Stimulated activated naive CD8-positive, alpha-beta T cell treated with anti-CD3 and anti-CD28 coated beads, Interleukin-15, Interleukin-2, amounts not matched to agents 100 ng/mL and 50 ng/mL, for 24 hours (primary cell): Measurements from ENCODE around the gene APEH.

Experiments used
- H3K27ac Mint-ChIP-seq: one replicate; pipeline ENCODE4 v1.8.0; 2021; ENCODE audit warnings: mild to moderate bottlenecking, mixed read lengths
- H3K27me3 Mint-ChIP-seq: one replicate; pipeline ENCODE4 v1.8.0; 2021; ENCODE audit warnings: mixed read lengths
- H3K36me3 Mint-ChIP-seq: one replicate; pipeline ENCODE4 v1.8.0; 2021; ENCODE audit warnings: low read depth, mixed read lengths
- H3K4me1 Mint-ChIP-seq: one replicate; pipeline ENCODE4 v1.8.0; 2021; ENCODE audit warnings: low read depth, mixed read lengths
- H3K4me3 Mint-ChIP-seq: one replicate; pipeline ENCODE4 v1.8.0; 2021; ENCODE audit warnings: mild to moderate bottlenecking, mixed read lengths
- H3K9me3 Mint-ChIP-seq: one replicate; pipeline ENCODE4 v1.8.0; 2021; ENCODE audit warnings: mixed read lengths

Gene APEH

GRCh38 chr3:49642708-49643145 lies 31.4 kb upstream of the APEH start:
- no peak overlapping the region for H3K27ac Mint-ChIP-seq
- H3K4me1 Mint-ChIP-seq: no peaks in the 10 kb centered on the region
- H3K36me3 Mint-ChIP-seq: no peaks in the 10 kb centered on the region
- no peaks in the 10 kb centered on the region for H3K27me3 Mint-ChIP-seq
- H3K9me3 Mint-ChIP-seq: no peaks in the 10 kb centered on the region
- H3K4me3 Mint-ChIP-seq: no peak overlapping the region

GRCh38 chr3:49644684-49645083 lies 29.5 kb upstream of the APEH start:
- Mint-ChIP-seq H3K27me3 (no peaks in the 10 kb centered on the region), H3K4me3 (no peak overlapping the region), H3K36me3 (no peaks in the 10 kb centered on the region), H3K27ac (no peak overlapping the region), H3K4me1 (no peaks in the 10 kb centered on the region), H3K9me3 (no peaks in the 10 kb centered on the region)

GRCh38 chr3:49646236-49646635 lies 27.9 kb upstream of the APEH start:
- H3K4me3 Mint-ChIP-seq: no peak overlapping the region
- H3K36me3 Mint-ChIP-seq: no peaks in the 10 kb centered on the region
- H3K27ac Mint-ChIP-seq: no peak overlapping the region
- H3K27me3 Mint-ChIP-seq: no peaks in the 10 kb centered on the region
- H3K9me3 Mint-ChIP-seq: no peaks in the 10 kb centered on the region
- H3K4me1 Mint-ChIP-seq: no peaks in the 10 kb centered on the region

GRCh38 chr3:49647741-49648140 lies 26.4 kb upstream of the APEH start:
- Mint-ChIP-seq H3K27me3 (no peaks in the 10 kb centered on the region), H3K9me3 (no peaks in the 10 kb centered on the region), H3K4me3 (no peak overlapping the region), H3K4me1 (no peaks in the 10 kb centered on the region), H3K27ac (no peak overlapping the region), H3K36me3 (no peaks in the 10 kb centered on the region)

GRCh38 chr3:49648354-49649019 lies 25.7 kb upstream of the APEH start:
- no peak overlapping the region for H3K4me3 Mint-ChIP-seq
- no peaks in the 10 kb centered on the region for H3K4me1 Mint-ChIP-seq
- no peak overlapping the region for H3K27ac Mint-ChIP-seq
- no peaks in the 10 kb centered on the region for H3K36me3 Mint-ChIP-seq
- no peaks in the 10 kb centered on the region for H3K9me3 Mint-ChIP-seq
- H3K27me3 Mint-ChIP-seq: no peaks in the 10 kb centered on the region

GRCh38 chr3:49649576-49649975 lies 24.6 kb upstream of the APEH start:
- Mint-ChIP-seq H3K27me3 (no peaks in the 10 kb centered on the region), H3K9me3 (no peaks in the 10 kb centered on the region), H3K4me1 (no peaks in the 10 kb centered on the region), H3K27ac (no peak overlapping the region), H3K4me3 (no peak overlapping the region), H3K36me3 (no peaks in the 10 kb centered on the region)

- Mint-ChIP-seq H3K9me3 (no peaks in the 10 kb centered on the region), H3K36me3 (no peaks in the 10 kb centered on the region), H3K4me3 (no peak overlapping the region), H3K27me3 (no peaks in the 10 kb centered on the region), H3K27ac (no peak overlapping the region), H3K4me1 (no peaks in the 10 kb centered on the region)
Observed at GRCh38 chr3:49650177-49650576, 24.0 kb upstream of the APEH start.

GRCh38 chr3:49650637-49651036 lies 23.5 kb upstream of the APEH start:
- no peaks in the 10 kb centered on the region for H3K27me3 Mint-ChIP-seq
- no peak overlapping the region for H3K27ac Mint-ChIP-seq
- H3K4me3 Mint-ChIP-seq: no peak overlapping the region
- H3K4me1 Mint-ChIP-seq: no peaks in the 10 kb centered on the region
- no peaks in the 10 kb centered on the region for H3K36me3 Mint-ChIP-seq
- no peaks in the 10 kb centered on the region for H3K9me3 Mint-ChIP-seq

- no peak overlapping the region for H3K27ac Mint-ChIP-seq
- H3K4me1 Mint-ChIP-seq: no peaks in the 10 kb centered on the region
- no peak overlapping the region for H3K4me3 Mint-ChIP-seq
- no peaks in the 10 kb centered on the region for H3K36me3 Mint-ChIP-seq
- no peaks in the 10 kb centered on the region for H3K27me3 Mint-ChIP-seq
- no peaks in the 10 kb centered on the region for H3K9me3 Mint-ChIP-seq
Observed at GRCh38 chr3:49652218-49652902, 21.8 kb upstream of the APEH start.

- H3K36me3 Mint-ChIP-seq: no peaks in the 10 kb centered on the region
- H3K4me1 Mint-ChIP-seq: no peaks in the 10 kb centered on the region
- no peak overlapping the region for H3K27ac Mint-ChIP-seq
- H3K9me3 Mint-ChIP-seq: no peaks in the 10 kb centered on the region
- H3K27me3 Mint-ChIP-seq: no peaks in the 10 kb centered on the region
- no peak overlapping the region for H3K4me3 Mint-ChIP-seq
Observed at GRCh38 chr3:49652903-49653415, 21.2 kb upstream of the APEH start.

- no peaks in the 10 kb centered on the region for H3K4me1 Mint-ChIP-seq
- no peaks in the 10 kb centered on the region for H3K36me3 Mint-ChIP-seq
- no peak overlapping the region for H3K4me3 Mint-ChIP-seq
- no peaks in the 10 kb centered on the region for H3K27me3 Mint-ChIP-seq
- H3K9me3 Mint-ChIP-seq: no peaks in the 10 kb centered on the region
- H3K27ac Mint-ChIP-seq: no peak overlapping the region
Observed at GRCh38 chr3:49653621-49654020, 20.5 kb upstream of the APEH start.

- Mint-ChIP-seq H3K27ac (no peak overlapping the region), H3K4me3 (no peak overlapping the region), H3K27me3 (no peaks in the 10 kb centered on the region), H3K36me3 (no peaks in the 10 kb centered on the region), H3K9me3 (no peaks in the 10 kb centered on the region), H3K4me1 (no peaks in the 10 kb centered on the region)
Observed at GRCh38 chr3:49654176-49654825, 19.9 kb upstream of the APEH start.

GRCh38 chr3:49654955-49655556 lies 19.1 kb upstream of the APEH start:
- no peaks in the 10 kb centered on the region for H3K4me1 Mint-ChIP-seq
- no peaks in the 10 kb centered on the region for H3K36me3 Mint-ChIP-seq
- no peak overlapping the region for H3K27ac Mint-ChIP-seq
- H3K4me3 Mint-ChIP-seq: no peak overlapping the region
- no peaks in the 10 kb centered on the region for H3K9me3 Mint-ChIP-seq
- H3K27me3 Mint-ChIP-seq: no peaks in the 10 kb centered on the region

- no peak overlapping the region for H3K27ac Mint-ChIP-seq
- H3K4me3 Mint-ChIP-seq: no peak overlapping the region
- no peaks in the 10 kb centered on the region for H3K9me3 Mint-ChIP-seq
- no peaks in the 10 kb centered on the region for H3K36me3 Mint-ChIP-seq
- H3K4me1 Mint-ChIP-seq: no peaks in the 10 kb centered on the region
- no peaks in the 10 kb centered on the region for H3K27me3 Mint-ChIP-seq
Observed at GRCh38 chr3:49655731-49656285, 18.3 kb upstream of the APEH start.
